CD4-positive, alpha-beta T cell treated with Interleukin-10 for 1 hour (primary cell): Measurements from ENCODE around the gene NBAS.
"Not testable (repeated sequence)": the region's sequence is repeated elsewhere in the genome, so short reads cannot be mapped to it uniquely, and the experiment has no call there.

Experiments used
- DNase-seq: peaks from one replicate; pipeline ENCODE4 v3.0.0-alpha.2; 2020

NBAS gene

GRCh38 chr2:15520346-15520745 lies 40.8 kb downstream of the NBAS start:
- no peak for DNase-seq

DNA sequence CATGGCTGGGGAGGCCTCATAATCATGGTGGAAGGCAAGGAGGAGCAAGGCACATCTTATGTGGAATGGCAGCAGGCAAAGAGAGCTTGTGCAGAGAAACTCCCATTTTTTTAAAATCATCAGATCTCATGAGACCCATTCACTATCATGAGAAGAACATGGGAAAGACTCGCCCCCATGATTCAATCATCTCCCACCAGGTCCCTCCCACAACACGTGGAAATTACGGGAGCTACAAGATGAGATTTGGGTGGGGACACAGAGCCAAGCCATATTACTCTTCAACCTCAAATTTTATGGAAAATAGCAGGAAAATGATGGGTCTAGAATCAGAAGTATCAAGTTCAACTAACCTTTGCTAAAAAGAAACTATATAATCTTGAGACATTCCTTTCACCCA lies 42.4 kb downstream of the NBAS start:
- not testable (repeated sequence) for DNase-seq

DNA sequence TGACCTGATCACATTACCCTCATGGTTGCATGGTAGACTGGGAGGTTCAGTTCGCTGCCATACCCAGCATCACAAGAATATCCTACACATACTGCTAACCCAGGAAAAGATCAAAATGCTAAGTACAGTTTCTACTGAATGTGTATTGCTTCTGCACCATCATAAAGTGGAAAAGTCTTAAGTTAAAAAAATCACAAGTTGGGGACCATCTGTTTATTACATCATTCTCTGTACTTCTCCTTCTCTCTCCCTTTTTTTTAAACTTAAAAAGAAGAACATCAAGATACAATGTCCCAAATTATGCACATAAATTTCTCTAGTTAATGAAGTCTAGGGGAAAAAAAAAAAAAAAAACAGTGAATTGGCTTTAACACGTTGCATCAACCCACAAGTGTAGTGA lies 43.3 kb downstream of the NBAS start:
- no peak for DNase-seq

DNA sequence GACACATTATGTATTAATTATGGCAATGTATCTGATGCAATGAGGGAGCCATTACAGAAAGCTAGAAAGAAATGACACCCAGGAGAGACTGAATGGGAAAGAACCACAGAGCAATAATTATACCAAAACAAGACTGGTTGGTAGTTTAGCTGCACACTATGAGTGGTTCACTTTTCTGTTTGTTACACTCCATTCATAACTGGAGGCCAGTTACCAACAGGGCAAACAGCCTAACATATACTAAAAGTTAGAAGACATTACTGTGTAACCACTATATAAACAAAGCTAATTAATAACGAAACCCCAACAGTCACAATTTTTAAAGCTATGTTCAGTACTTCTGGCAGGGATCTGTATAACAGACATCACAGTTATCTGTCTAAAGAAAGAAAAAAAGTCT lies 49.4 kb downstream of the NBAS start:
- DNase-seq, result no peak

DNA sequence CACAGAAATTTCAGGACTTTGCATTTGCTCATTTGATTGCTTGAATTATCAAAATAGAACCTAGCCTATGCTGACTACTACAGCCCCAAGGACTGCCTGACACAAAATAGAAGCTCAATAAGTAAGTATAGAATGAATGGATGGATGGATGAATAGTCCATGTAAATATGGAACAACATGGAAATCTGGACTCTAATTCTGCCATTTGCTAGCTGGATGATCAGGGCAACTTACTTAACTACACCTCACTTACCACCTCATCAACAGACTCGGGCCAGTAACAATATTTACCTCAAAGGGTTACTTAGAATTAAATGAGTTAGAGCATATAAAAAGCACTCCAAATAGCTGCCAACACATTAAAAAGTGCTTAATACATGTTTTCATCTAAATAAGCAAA lies 50.6 kb downstream of the NBAS start:
- DNase-seq, result no peak

DNA sequence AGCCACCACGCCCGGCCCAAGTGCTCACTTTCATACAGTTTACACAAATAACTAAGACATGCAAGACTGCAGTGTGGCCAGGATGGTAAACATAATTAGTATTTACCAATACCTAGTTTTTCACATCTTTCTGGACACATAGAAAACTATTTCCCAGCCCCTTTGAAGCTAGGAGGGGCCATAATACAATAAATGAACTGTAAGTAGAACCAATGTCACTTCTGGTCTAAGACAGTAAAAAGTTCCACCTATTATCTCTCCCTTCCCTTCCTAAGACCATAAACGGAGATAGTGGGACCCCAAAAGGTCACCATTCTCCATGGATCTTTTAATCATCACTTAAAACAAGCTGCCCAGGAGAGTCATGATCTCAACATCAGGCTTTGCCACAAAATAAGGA lies 51.0 kb downstream of the NBAS start:
- no peak for DNase-seq

DNA sequence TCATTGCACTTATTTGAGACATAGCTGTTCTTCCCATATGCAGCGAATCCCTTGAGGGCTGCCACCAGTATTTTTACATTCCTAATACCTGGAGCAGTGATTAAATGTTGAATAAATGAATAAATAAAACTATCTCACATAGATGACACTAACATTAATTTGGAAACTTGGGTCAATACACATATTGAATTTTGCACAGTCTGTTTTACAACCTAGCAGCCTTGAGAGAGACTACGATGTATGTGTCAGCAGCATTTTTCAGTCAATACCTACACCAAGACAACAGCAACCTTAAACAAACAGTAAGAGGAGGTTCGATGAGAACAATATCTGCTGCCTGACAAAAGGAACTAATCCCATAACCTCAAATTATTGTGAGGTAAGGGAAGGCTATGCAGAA lies 53.4 kb downstream of the NBAS start:
- no peak for DNase-seq

GRCh38 chr2:15507061-15507460 lies 54.1 kb downstream of the NBAS start:
- no peak for DNase-seq

DNA sequence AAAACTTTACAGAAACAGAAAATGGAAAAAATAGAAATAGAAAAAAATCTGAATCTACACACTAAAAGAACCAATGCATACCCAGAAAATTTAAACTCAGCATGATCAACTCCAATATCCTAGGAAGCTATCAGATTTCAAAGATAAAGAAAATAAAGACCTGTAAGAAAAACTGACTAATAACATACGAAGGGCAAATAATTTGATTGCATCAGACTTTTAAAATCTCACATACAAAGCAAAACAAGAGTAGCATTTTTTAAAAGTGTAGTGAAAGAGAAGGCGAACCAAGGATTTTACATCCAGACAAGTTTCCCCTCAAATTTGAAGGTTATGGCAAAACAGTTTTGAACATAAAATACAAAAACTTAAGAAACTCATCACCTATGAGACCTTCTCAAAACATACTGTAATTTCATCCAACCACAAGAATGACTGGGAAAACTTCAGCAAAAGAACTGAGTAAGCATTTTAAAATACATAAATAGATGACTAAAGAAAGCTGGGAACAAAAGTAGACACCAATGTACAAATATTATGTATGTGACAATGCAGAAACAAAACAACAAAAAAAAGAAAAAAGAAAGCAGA lies 54.8 kb downstream of the NBAS start:
- no peak for DNase-seq

- DNase-seq, result no peak
These were observed 56.1 kb downstream of the NBAS start for GRCh38 chr2:15504882-15505663.

DNA sequence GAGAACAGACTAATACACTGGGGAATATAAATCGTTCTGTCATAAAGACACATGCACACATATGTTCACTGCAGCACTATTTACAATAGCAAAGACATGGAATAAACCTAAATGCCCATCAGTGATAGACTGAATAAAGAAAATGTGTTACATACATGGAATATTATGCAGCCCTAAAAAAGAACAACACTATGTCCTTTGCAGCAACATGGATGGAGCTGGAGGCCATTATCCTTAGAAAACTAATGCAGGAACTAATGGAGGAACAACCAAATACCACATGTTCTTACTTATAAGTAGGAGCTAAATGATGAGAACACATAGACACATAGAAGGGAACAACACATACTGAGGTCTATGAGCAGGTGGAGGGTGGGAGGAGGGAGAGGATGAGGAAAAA lies 61.9 kb downstream of the NBAS start:
- not testable (repeated sequence) for DNase-seq

- no peak for DNase-seq
These were observed 62.6 kb downstream of the NBAS start for GRCh38 chr2:15498554-15498953.

DNA sequence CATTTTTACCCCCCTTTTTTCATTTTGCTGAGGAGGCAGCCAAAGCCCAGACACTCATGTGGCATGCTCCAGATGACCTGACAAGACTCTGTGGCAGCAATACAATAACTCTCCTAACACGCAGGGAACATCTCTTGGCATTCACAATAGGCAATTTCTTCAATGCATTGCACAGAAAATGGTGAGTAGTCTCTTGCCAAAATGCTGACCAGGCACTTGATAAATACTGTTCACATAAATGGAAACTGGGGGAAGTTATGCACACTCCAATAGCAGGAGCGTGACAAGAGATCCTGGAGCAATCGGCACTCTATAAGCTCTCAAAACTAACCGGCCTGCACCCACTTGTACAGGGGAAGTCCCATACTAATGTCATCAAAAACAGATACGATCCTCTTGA lies 66.3 kb downstream of the NBAS start:
- DNase-seq, result no peak

DNA sequence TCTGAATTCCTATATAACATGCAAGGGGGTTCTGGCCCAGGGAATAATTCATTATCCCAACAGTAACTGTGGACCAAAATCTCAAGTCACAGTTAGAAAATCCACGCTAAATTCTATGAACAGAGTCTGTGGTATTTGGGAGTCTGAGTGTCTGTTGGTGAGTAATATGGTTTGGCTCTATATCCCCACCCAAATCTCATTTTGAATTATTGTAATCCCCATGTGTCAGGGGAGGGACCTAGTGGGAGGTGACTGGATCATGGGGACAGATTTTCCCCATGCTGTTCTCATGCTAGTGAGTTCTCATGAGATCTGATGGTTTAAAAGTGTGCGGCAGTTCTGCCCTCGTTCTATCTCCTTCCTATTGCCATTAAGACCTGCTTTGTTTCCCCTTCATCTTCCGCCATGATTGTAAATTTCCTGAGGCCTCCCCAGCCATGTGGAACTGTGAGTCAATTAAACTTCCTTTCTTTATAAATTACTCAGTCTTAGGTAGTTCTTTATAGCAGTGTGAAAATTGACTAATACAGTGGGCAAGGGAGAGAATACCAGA lies 68.3 kb downstream of the NBAS start:
- DNase-seq, result no peak

DNA sequence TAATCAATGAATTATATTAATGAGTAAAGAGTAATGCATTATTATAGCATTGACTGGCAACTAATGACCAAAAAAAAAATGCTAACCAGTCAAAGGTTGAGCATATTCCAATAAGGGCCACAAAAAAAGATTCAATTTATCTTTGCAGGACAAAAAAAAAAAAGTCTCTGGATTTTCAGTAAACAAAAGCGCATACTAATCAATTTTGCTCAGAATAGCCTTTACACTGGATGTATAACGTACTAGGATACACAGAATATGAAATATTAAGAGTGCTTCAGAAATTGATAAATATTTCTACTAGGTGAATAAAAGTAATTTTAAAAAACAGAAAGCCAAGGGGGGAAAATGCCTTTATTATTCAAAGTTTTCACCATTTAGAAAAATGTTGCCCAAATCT lies 74.4 kb downstream of the NBAS start:
- no peak for DNase-seq

DNA sequence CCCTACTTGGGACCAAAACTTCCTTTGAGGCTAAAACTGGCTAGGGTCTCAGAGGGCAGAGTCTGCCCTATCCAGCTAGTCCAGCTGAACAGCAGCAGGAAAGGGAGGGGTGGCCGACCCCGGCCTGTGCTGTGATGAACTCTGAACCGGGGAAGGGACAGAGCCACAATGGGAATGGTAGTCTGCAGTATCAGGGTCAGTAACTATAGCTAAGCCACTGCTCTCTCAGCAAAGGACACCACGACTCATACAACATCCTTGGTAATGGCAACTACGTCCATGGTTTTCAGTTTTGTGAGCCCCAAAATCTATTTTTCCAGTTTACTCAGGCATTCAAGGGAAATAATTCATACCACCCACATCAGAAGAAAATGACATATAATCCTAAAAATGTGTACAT lies 75.2 kb downstream of the NBAS start:
- no peak for DNase-seq

GRCh38 chr2:15481000-15481399 lies 80.1 kb downstream of the NBAS start:
- DNase-seq, result no peak

DNA sequence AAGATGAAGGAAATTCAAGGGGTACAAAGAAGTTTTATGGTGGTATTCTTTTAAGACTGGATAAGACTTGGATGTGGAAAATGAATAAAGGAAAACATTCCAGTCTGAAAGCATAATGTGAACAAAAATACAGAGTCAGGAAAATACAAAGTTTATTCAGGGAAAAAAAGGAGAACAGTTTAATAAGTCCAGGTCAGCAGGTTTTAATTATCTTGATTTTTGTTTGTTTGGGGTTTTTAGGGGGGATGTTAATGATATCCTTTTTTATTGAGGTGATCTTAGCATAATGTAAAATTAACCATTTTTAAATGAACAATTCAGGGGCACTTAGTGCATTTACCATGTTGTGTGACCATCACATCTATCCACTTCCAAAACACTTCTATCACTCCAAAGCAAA lies 80.6 kb downstream of the NBAS start:
- DNase-seq, result no peak

DNA sequence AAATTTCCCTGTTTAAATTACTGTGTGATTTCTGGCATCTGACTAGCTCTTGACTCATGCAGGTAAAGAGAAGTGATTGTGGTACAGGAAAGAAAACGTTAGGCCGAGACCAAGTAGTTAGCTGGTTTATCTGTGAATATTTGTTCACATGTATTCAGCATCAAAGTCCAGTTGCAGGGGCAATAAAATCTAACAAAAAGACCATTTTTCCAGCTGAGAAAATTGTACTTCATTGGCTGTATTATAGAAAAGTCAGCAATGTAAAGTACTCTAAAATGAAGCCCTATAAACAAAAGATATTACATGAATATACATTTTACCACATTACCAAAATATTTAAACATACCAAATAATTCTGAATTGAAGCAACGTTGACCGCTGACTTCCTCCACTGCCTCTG lies 88.3 kb downstream of the NBAS start:
- no peak for DNase-seq

- DNase-seq, result no peak
These were observed 89.0 kb downstream of the NBAS start for GRCh38 chr2:15472133-15472532.

- DNase-seq, result no peak
These were observed 89.5 kb downstream of the NBAS start for GRCh38 chr2:15471606-15472005.

DNA sequence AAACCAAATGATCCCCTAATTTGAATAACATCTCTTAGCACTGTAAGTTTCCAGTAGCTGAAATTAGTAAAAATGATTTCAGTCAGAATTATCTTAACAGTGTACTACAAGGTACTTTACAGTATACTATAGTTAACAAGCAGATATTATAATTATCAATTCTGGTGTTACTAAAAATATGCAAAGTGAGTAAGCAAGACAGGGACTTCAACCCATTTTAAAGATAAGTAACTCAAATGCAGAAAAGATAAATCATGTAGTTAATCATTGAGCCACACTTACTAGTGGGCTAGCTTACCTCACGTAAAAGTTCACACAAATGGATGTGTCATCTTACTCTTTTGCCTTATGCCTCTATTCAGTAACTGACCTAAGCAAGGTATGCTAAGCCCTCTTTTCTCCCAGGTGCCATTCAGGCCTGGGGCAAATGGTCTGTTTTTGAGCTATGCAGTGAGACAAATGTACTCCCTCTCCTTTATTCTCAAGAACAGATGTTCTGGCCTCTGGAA lies 101.0 kb downstream of the NBAS start:
- no peak for DNase-seq

DNA sequence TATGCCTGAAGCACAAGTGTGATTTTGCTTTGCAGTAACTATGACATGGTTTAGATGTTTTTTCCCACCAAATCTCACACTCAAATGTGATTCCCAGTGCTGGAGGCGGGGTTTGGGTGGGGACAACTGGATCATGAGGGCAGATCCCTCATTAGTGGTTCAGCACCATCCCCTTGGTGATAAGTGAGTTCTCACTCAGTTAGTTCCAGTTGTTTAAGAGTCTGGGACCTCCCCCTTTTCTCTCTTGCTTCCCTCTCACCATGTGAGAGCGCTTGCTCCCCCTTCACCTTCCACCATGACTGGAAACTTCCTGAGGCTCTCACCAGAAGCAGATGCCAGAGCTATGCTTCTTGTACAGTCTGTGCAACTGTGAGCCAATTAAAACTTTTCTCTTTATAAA lies 102.9 kb downstream of the NBAS start:
- no peak for DNase-seq

GRCh38 chr2:15457868-15458267 lies 103.3 kb downstream of the NBAS start:
- no peak for DNase-seq

GRCh38 chr2:15456352-15456751 lies 104.8 kb downstream of the NBAS start:
- DNase-seq, result no peak
